ENCODE data around the gene VAPA.

DNA sequence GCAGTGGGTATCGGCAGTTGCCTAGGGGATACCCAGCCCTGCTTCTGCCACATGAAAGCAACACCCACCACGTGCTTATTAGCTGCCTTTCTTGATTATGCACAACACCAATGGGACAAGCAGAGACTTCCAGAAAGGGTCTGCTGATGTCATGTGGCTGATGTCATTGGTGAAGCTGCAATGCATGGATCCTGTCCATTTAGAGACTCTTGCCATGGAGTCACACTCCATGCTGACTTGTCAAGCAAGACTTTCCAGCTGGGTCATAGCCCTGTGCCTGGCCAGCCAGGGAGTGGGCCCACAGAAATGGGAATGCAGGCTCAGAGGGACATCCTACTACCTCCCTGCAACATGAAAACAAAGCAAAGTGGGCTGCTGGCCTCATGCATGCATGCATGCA, 81.8 kb downstream of the VAPA start:
- TF ChIP-seq, protein P1, sequence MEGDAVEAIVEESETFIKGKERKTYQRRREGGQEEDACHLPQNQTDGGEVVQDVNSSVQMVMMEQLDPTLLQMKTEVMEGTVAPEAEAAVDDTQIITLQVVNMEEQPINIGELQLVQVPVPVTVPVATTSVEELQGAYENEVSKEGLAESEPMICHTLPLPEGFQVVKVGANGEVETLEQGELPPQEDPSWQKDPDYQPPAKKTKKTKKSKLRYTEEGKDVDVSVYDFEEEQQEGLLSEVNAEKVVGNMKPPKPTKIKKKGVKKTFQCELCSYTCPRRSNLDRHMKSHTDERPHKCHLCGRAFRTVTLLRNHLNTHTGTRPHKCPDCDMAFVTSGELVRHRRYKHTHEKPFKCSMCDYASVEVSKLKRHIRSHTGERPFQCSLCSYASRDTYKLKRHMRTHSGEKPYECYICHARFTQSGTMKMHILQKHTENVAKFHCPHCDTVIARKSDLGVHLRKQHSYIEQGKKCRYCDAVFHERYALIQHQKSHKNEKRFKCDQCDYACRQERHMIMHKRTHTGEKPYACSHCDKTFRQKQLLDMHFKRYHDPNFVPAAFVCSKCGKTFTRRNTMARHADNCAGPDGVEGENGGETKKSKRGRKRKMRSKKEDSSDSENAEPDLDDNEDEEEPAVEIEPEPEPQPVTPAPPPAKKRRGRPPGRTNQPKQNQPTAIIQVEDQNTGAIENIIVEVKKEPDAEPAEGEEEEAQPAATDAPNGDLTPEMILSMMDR (IDR thresholded peaks at IDR 0.05 in 2 of 3, conservative IDR thresholded peaks at IDR 0.05 in 1 of 3; ENCODE audit: insufficient read depth in 2 of 3, low read depth in 1 of 3, low read length in 3 of 3): no peak
- TF ChIP-seq POLR2A (conservative IDR thresholded peaks at IDR 0.05) (no peak), POLR2AphosphoS5 (IDR thresholded peaks at IDR 0.05; ENCODE audit: control insufficient read depth, insufficient read depth, low read depth, low read length) (no peak), CBX2 (IDR thresholded peaks at IDR 0.05; ENCODE audit: insufficient read depth, low read length, poor library complexity, severe bottlenecking) (no peak), FOXA3 (CRISPR knock-in tag; conservative IDR thresholded peaks at IDR 0.05 in 1 of 2, IDR thresholded peaks at IDR 0.05 in 1 of 2) (no peak), ZNF347 (CRISPR knock-in tag; IDR thresholded peaks at IDR 0.05; ENCODE audit: low read depth) (no peak), HDGF (IDR thresholded peaks at IDR 0.05) (no peak), ZKSCAN1 (IDR thresholded peaks at IDR 0.05; ENCODE audit: low read depth, low read length) (no peak), ZNF311 (CRISPR knock-in tag; IDR thresholded peaks at IDR 0.05) (no peak), ETV5 (CRISPR knock-in tag; IDR thresholded peaks at IDR 0.05; ENCODE audit: low read depth) (no peak), SRF (CRISPR knock-in tag; IDR thresholded peaks at IDR 0.05) (no peak)
